Stomach (tissue), 9 donors: ENCODE data around the gene SH3BGRL3. TPM values are rescaled to one million over a fixed set of nuclear protein-coding genes. Genes with fewer than 3 reads are reported as not detected.

ENCODE experiments used
- DNase-seq, 2 donors: peaks; one replicate each; pipeline versions ENCODE4 v3.0.0 to v3.0.0-alpha.2; 2013 to 2019
- H3K27ac ChIP-seq, 5 donors: fragments of 200-600 bp in 4 of 5; sonication (generic) in 4 of 5; one replicate each; pipeline ENCODE4 v1.5.1; 2013 to 2019; ENCODE audit warnings: mild to moderate bottlenecking in 1 of 5, moderate library complexity in 1 of 5
- H3K27me3 ChIP-seq, 3 donors: fragments of 200-600 bp; sonication (generic); one replicate each; pipeline ENCODE4 v1.5.1; 2017 to 2019; ENCODE audit warnings: mixed run types in 1 of 3
- H3K36me3 ChIP-seq, 4 donors: fragments of 200-600 bp; sonication (generic); 1 replicate in 3 of 4; 2 replicates in 1 of 4; pipeline ENCODE4 v1.5.1; 2016 to 2019
- H3K4me1 ChIP-seq, 4 donors: fragments of 200-600 bp; sonication (generic); one replicate each; pipeline ENCODE4 v1.5.1; 2016 to 2019
- H3K4me3 ChIP-seq, 4 donors: fragments of 200-600 bp; sonication (generic) in 3 of 4; one replicate each; pipeline ENCODE4 v1.5.1; 2016 to 2019; ENCODE audit warnings: mild to moderate bottlenecking in 1 of 4
- H3K9me3 ChIP-seq, 4 donors: fragments of 200-600 bp; sonication (generic); one replicate each; pipeline ENCODE4 v1.5.1; 2016 to 2019
- CTCF ChIP-seq, 7 experiments: fragments of 450-650 bp in 4 of 7; fragments of 200-600 bp in 3 of 7; sonication (generic) in 3 of 7; IDR thresholded peaks; one replicate each; pipeline ENCODE4 v1.5.1; 2016 to 2019; ENCODE audit warnings: antibody characterized with exemption in 7 of 7, control low read depth in 2 of 7, mild to moderate bottlenecking in 1 of 7
- EP300 ChIP-seq: sonication (generic); formaldehyde crosslinking; IDR thresholded peaks from one replicate; pipeline ENCODE4 v1.6.1; 2017; ENCODE audit warnings: antibody characterized with exemption
- POLR2A ChIP-seq, 4 donors: fragments of 450-650 bp; IDR thresholded peaks; one replicate each; pipeline ENCODE4 v1.6.1; 2016; ENCODE audit warnings: antibody characterized with exemption in 4 of 4, control low read depth in 2 of 4, mild to moderate bottlenecking in 1 of 4, moderate library complexity in 1 of 4
- POLR2AphosphoS5 ChIP-seq, 3 donors: sonication (generic); formaldehyde crosslinking; IDR thresholded peaks; one replicate each; pipeline ENCODE4 v1.6.1; 2016; ENCODE audit warnings: antibody characterized with exemption in 3 of 3
- WGBS, 5 donors: extraction: QIAGEN DNeasy Blood & Tissue Kit in 3 of 5; methylation state at CpG; one replicate each; pipeline versions ENCODE4 v1.1.5 to v1.1.7; 2013 to 2018; 5-methylcytosine and 5-hydroxymethylcytosine counted together
- intact Hi-C: fragments of 100-400 bp; cut with DNase I; formaldehyde crosslinking; loops from one replicate; pipeline ENCODE4 v1.15.1; 2023; ENCODE audit warnings: low total_unique reads
- polyA plus RNA-seq, 3 donors: library from polyadenylated mRNA; stranded (reverse); fragments of 200-250 nt; gene quantifications; one replicate each; pipeline ENCODE4 v1.2.3, GENCODE V29; 2013
- total RNA-seq, 5 donors: library from RNA; depleted of rRNA; stranded (reverse); fragments of >200 nt; gene quantifications; one replicate each; pipeline versions ENCODE4 v1.1.0 to v1.2.3, GENCODE V29; 2014 to 2016
- donor health status: healthy with polysubstance abuse.
- donor health status: Bipolar disorder and iron deficiency.
- donor health status: healthy.

Gene SH3BGRL3
- total and polyA plus RNA-seq, 8 donors: 7.2 to 267 (median 79.3) TPM

GRCh38 chr1:26265405-26265804, 14.5 kb upstream of the SH3BGRL3 start:
- peaks cover 18 to 82% (median 74%) of the 10 kb centered on the region in 4 donors for H3K36me3 ChIP-seq
- H3K27me3 ChIP-seq: no peaks in the 10 kb centered on the region
- no peak for DNase-seq
- no peaks in the 10 kb centered on the region for H3K4me1 ChIP-seq
- H3K27ac ChIP-seq: no peak overlapping the region
- intact Hi-C loops: no loop called here
- peaks cover 0 to 11% (median 0%) of the 10 kb centered on the region in 4 donors for H3K9me3 ChIP-seq
- WGBS, 5 donors: 94 to 100% (median 100%) methylated on average over 1 of the region's 1 CpG
- H3K4me3 ChIP-seq: no peak overlapping the region
- TF ChIP-seq POLR2A (IDR thresholded peaks at IDR 0.05): no peak
- TF ChIP-seq EP300: no peak
- TF ChIP-seq POLR2AphosphoS5 (IDR thresholded peaks at IDR 0.05): no peak
- TF ChIP-seq CTCF (IDR thresholded peaks at IDR 0.05): no peak

GRCh38 chr1:26268290-26269197, 11.3 kb upstream of the SH3BGRL3 start:
- peaks cover 0 to 11% (median 0%) of the 10 kb centered on the region in 4 donors for H3K9me3 ChIP-seq
- H3K27ac ChIP-seq: no peak overlapping the region
- peaks cover 11 to 71% (median 67%) of the 10 kb centered on the region in 4 donors for H3K36me3 ChIP-seq
- no peaks in the 10 kb centered on the region for H3K4me1 ChIP-seq
- H3K27me3 ChIP-seq: no peaks in the 10 kb centered on the region
- TF ChIP-seq POLR2AphosphoS5 (IDR thresholded peaks at IDR 0.05): no peak
- no peak for TF ChIP-seq CTCF (IDR thresholded peaks at IDR 0.05)
- no peak for TF ChIP-seq EP300
- TF ChIP-seq POLR2A (IDR thresholded peaks at IDR 0.05): no peak
- 93 to 97% (median 95%) methylated on average over 9 of the region's 9 CpGs for WGBS, 5 donors
- intact Hi-C loops: no loop called here
- no peak for DNase-seq
- H3K4me3 ChIP-seq: no peak overlapping the region

- Histone ChIP-seq H3K27ac (no peak overlapping the region), H3K36me3 (peaks cover 11 to 68% (median 61%) of the 10 kb centered on the region in 4 donors), H3K27me3 (no peaks in the 10 kb centered on the region), H3K9me3 (peaks cover 0 to 11% (median 0%) of the 10 kb centered on the region in 4 donors), H3K4me1 (no peaks in the 10 kb centered on the region), H3K4me3 (no peak overlapping the region)
- TF ChIP-seq POLR2A (IDR thresholded peaks at IDR 0.05): no peak
- TF ChIP-seq CTCF (IDR thresholded peaks at IDR 0.05): no peak
- TF ChIP-seq EP300: no peak
- no peak for TF ChIP-seq POLR2AphosphoS5 (IDR thresholded peaks at IDR 0.05)
- no peak for DNase-seq
- intact Hi-C loops: no loop called here
- 95 to 100% (median 98%) methylated on average over 4 of the region's 4 CpGs for WGBS, 5 donors
Observed at GRCh38 chr1:26269198-26269550, 10.7 kb upstream of the SH3BGRL3 start.

GRCh38 chr1:26274801-26275425, 5.0 kb upstream of the SH3BGRL3 start:
- Histone ChIP-seq H3K27ac (peak overlapping the region in 4 of 5 donors; percentile 93 to 100 (median 98)), H3K36me3 (peaks cover 5 to 35% (median 29%) of the 10 kb centered on the region in 4 donors), H3K4me1 (peaks cover 42 to 46% (median 44%) of the 10 kb centered on the region in 4 donors), H3K27me3 (no peaks in the 10 kb centered on the region), H3K9me3 (no peaks in the 10 kb centered on the region), H3K4me3 (no peak overlapping the region)
- no peak for TF ChIP-seq POLR2A (IDR thresholded peaks at IDR 0.05)
- TF ChIP-seq CTCF (IDR thresholded peaks at IDR 0.05): no peak
- no peak for TF ChIP-seq EP300
- TF ChIP-seq POLR2AphosphoS5 (IDR thresholded peaks at IDR 0.05): no peak
- peak in 1 of 2 donors; percentile 19 for DNase-seq
- WGBS, 5 donors: 66 to 83% (median 80%) methylated on average over 11 of the region's 11 CpGs
- intact Hi-C loops: loop anchor here (5.0 kb wide), 1 partner anchor 47 kb away; no protein-coding TSS in a partner anchor
